ENCODE data around the gene MND1.
"Not testable (repeated sequence)": the region's sequence is repeated elsewhere in the genome, so short reads cannot be mapped to it uniquely, and the experiment has no call there.

Gene MND1

GRCh38 chr4:153451911-153452657 is 107.6 kb downstream of the MND1 start:
- Mint-ChIP-seq H3K36me3 (ENCODE audit: low read depth) (no peaks in the 10 kb centered on the region), H3K9me3 (no peaks in the 10 kb centered on the region), H3K4me1 (ENCODE audit: low read depth) (peaks cover 22% of the 10 kb centered on the region), H3K4me3 (no peak overlapping the region), H3K27ac (no peak overlapping the region), H3K27me3 (ENCODE audit: low read depth) (no peaks in the 10 kb centered on the region)

- no peaks in the 10 kb centered on the region for H3K36me3 Mint-ChIP-seq (ENCODE audit: low read depth)
- H3K4me3 Mint-ChIP-seq = no peak overlapping the region
- H3K9me3 Mint-ChIP-seq = no peaks in the 10 kb centered on the region
- peaks cover 22% of the 10 kb centered on the region for H3K4me1 Mint-ChIP-seq (ENCODE audit: low read depth)
- no peak overlapping the region for H3K27ac Mint-ChIP-seq
- no peaks in the 10 kb centered on the region for H3K27me3 Mint-ChIP-seq (ENCODE audit: low read depth)
These were observed 108.3 kb downstream of the MND1 start for GRCh38 chr4:153452658-153453378.

GRCh38 chr4:153453402-153453801 is 108.9 kb downstream of the MND1 start:
- Mint-ChIP-seq H3K9me3 (no peaks in the 10 kb centered on the region), H3K4me3 (no peak overlapping the region), H3K27ac (no peak overlapping the region), H3K36me3 (ENCODE audit: low read depth) (no peaks in the 10 kb centered on the region), H3K27me3 (ENCODE audit: low read depth) (no peaks in the 10 kb centered on the region), H3K4me1 (ENCODE audit: low read depth) (peaks cover 22% of the 10 kb centered on the region)

GRCh38 chr4:153458969-153459368 is 114.5 kb downstream of the MND1 start:
- Mint-ChIP-seq H3K27ac (no peak overlapping the region), H3K4me1 (ENCODE audit: low read depth) (no peaks in the 10 kb centered on the region), H3K36me3 (ENCODE audit: low read depth) (no peaks in the 10 kb centered on the region), H3K27me3 (ENCODE audit: low read depth) (no peaks in the 10 kb centered on the region), H3K9me3 (no peaks in the 10 kb centered on the region), H3K4me3 (no peak overlapping the region)

DNA sequence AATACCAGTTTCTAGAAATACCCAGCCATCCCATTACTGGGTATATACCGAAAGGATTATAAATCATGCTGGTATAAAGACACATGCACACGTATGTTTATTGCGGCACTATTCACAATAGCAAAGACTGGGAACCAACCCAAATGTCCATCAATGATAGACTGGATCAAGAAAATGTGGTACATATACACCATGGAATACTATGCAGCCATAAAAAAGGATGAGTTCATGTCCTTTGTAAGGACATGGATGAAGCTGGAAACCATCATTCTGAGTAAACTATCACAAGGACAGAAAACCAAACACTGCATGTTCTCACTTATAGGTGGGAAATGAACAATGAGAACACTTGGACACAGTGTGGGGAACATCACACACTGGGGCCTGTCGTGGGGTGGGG is 117.1 kb downstream of the MND1 start:
- H3K36me3 Mint-ChIP-seq (ENCODE audit: low read depth); H3K4me3 Mint-ChIP-seq; H3K27me3 Mint-ChIP-seq (ENCODE audit: low read depth); H3K4me1 Mint-ChIP-seq (ENCODE audit: low read depth); H3K27ac Mint-ChIP-seq; H3K9me3 Mint-ChIP-seq: not testable (repeated sequence)

GRCh38 chr4:153464068-153464467 is 119.6 kb downstream of the MND1 start:
- no peak overlapping the region for H3K27ac Mint-ChIP-seq

More at GRCh38 chr4:153464068-153464467, 119.6 kb downstream of the MND1 start:
- no peak overlapping the region for H3K4me3 Mint-ChIP-seq
- no peaks in the 10 kb centered on the region for H3K27me3 Mint-ChIP-seq (ENCODE audit: low read depth)
- H3K4me1 Mint-ChIP-seq (ENCODE audit: low read depth) = peaks cover 25% of the 10 kb centered on the region
- H3K36me3 Mint-ChIP-seq (ENCODE audit: low read depth) = peaks cover 3% of the 10 kb centered on the region
- no peaks in the 10 kb centered on the region for H3K9me3 Mint-ChIP-seq

Data from T-helper 1 cell treated with Interleukin-12 subunit alpha and Interleukin-12 subunit beta and Interleukin-4 antibody, amounts not matched to agents 30 μg/mL and 1 μg/mL, for 36 hours (primary cell).